IMR-90 (cell line): ENCODE data around the gene IRX3.

ENCODE experiments used
- CTCF ChIP-seq: conservative IDR thresholded peaks from 2 replicates; pipeline ENCODE4 v1.5.1; 2012; ENCODE audit warnings: mild to moderate bottlenecking, low read depth, low read length, improper control_type of control experiment
- RCOR1 ChIP-seq: IDR thresholded peaks from 2 replicates; pipeline ENCODE4 v1.6.1; 2012; ENCODE audit warnings: mild to moderate bottlenecking, low read length, improper control_type of control experiment; ENCODE audit not compliant: insufficient replicate concordance

DNA sequence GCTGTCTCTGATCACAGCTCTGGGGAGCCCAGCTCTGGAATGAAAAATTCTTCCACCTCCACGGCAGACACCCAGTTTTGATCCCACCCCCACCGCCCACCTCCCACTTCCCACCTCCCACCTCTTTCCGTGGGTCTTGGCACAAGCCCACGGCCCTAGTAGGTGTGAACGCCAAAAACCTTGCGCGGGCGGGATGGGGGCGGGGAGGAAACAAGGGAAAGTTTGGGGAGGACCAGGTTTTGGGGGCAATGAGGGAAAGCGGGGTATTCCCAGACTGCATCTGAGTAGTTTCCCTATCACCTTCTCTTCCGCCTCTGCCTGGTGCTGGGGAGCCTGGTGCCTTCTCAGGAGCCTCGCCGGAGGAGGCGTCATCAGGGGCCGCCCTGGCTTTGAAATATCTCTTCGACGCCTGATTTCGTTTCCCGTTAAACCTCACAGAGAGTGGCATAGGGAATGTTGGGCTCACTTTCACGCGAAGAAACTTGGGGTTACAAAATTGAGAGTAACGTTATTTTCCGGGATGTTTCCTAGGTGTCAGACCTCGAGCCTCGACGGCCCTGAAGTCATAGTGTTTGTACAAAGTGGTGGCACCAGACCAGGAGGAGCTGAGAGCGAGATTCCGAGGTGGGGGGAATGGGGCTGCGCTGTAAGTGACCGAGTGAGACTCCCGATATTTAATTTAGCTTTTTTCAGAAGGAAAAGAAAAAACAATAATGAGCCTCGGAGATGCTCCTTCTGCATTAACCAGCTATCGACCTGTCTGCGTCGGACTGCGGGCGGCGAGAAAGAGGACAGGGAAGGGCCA, 1.6 kb upstream of the IRX3 start:
- TF ChIP-seq RCOR1 (no peak), CTCF (no peak)
